Erythroblast (primary cell): ENCODE data around the gene MAPK8.

Experiments used
- GATA1 ChIP-seq: IDR thresholded peaks from 2 replicates; pipeline ENCODE4 v1.6.1; 2011; ENCODE audit warnings: low read depth, mild to moderate bottlenecking, control low read depth, low read length, moderate library complexity
- POLR2A ChIP-seq: IDR thresholded peaks from 2 replicates; pipeline ENCODE4 v1.6.1; 2011; ENCODE audit warnings: mild to moderate bottlenecking, low read length

DNA sequence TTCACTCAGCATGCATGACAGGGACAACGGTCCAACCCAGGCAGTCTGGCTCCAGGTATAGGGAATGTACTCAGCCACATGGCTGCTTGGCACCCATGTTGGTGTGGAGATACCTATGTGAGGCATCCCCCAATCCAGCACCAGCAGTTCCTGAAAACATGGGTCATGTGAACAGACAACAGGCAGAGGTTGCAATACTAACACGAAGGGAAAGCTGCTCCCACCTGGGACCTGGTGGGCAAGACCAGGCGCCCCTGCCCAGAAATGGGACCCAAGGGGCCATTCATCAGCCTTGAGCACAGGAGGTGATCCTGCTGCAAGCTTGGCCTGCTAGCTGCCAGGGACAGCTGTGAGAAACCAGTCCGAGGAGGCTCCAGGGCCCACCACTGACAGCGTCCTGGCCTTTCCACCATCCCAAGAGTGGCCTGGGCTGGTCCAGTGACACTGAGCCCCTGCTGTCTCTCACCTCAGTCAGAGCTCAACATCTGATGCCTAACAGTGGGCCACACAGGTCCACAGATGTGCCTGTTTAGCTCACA, 156.1 kb downstream of the MAPK8 start:
- TF ChIP-seq POLR2A (no peak), GATA1 (no peak)
